SH-SY5Y (cell line): ENCODE data around the gene RAB27A.

Experiments used
- GATA2 ChIP-seq: IDR thresholded peaks from 2 replicates; pipeline ENCODE4 v1.6.1; 2011; ENCODE audit warnings: mild to moderate bottlenecking, low read depth, low read length
- GATA3 ChIP-seq: IDR thresholded peaks from 2 replicates; pipeline ENCODE4 v1.6.1; 2011; ENCODE audit warnings: low read depth, mild to moderate bottlenecking, low read length, moderate library complexity

DNA sequence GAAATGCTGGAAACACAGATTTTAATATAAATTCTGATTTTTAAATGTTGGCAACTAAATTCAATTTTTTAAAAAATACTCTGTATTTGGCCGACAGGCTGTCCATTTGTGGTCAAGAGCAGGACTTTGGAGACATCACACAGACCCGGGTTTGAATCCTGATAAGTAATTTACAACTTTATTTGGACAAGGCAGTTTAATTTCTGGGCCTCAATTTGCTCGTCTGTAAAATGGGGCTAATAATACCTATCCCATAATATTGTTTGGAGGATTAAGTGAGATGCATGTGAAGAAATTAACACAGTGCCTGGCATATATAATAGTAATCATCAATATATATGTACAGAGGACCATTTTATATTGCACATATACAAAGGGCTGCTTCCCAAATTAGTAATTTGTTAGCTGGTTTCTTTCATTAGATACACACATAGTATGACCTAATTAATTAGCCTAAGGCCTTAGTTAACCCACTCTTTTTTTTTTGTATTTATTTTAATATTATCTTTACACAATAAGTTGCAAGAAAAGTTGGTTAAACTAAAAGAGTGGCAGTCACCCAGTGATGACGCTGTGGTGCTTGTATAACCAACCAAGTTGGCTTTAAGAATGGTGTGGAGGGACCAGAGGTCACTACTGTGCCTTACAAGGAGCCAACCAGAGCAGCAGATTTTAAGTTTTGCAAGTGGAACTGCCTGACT is 30.1 kb upstream of the RAB27A start:
- TF ChIP-seq GATA2 (no peak), GATA3 (no peak)
